HG03025 (cell line): ENCODE data around the gene UQCRC2.
"Not testable (repeated sequence)": the region's sequence is repeated elsewhere in the genome, so short reads cannot be mapped to it uniquely, and the experiment has no call there.

Source experiments
- ATAC-seq: cut with Tn5 transposase; IDR thresholded peaks from one replicate; pipeline ENCODE4 v1.9.1; 2021; ENCODE audit warnings: mild to moderate bottlenecking, moderate library complexity; ENCODE audit not compliant: unreplicated experiment, low FRiP score

The UQCRC2 gene

GRCh38 chr16:21980032-21980431, 26.9 kb downstream of the UQCRC2 start:
- no peak for ATAC-seq

- ATAC-seq: no peak
Measured at GRCh38 chr16:21982108-21982507, 28.9 kb downstream of the UQCRC2 start.

GRCh38 chr16:21984062-21984461, 30.9 kb downstream of the UQCRC2 start:
- no peak for ATAC-seq

DNA sequence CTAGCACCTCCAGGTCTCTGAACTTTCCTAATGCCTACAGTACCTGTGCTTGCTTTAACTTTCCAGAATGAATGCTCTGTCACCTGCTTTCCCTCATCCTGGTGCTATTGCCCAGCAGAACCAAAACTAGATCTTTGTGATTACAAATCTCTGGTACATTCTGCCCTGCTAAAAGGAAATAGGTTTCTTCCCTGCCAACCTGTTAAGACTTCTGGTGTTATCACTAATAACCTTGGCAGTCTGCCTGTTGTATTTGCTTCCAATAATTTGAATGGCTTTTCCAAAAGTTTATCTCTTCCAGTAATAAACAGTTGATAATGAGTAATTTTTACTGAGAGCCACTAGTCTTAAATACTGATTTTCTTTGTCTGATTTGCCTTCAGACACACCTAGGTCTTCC, 32.4 kb downstream of the UQCRC2 start:
- ATAC-seq: no peak

DNA sequence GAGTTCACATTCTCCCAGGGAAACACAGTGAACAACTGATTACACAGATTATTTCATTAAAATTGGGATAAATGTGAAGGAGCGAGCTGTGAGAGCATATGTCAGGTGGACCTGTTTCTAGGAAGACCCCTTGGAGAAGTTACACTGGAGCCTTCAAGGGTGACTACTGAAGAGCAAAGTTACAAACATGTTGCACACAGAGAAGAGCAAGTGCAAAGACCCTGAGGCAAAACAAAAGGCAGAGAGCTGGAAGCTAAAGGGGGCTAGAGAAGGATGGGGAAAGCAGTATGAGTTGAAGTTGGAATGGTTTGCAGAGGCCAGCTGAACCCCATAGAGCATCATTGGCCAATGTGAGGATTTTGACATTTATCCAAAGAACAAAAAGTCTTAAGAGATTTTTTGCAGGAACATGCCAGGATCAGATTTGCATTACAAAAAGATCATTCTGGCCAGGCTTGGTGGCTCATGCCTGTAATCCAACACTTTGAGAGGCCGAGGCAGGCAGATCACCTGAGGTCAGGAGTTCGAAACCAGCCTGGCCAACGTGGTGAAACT, 33.6 kb downstream of the UQCRC2 start:
- no peak for ATAC-seq

- ATAC-seq: no peak
Measured at GRCh38 chr16:21987498-21987897, 34.3 kb downstream of the UQCRC2 start.

DNA sequence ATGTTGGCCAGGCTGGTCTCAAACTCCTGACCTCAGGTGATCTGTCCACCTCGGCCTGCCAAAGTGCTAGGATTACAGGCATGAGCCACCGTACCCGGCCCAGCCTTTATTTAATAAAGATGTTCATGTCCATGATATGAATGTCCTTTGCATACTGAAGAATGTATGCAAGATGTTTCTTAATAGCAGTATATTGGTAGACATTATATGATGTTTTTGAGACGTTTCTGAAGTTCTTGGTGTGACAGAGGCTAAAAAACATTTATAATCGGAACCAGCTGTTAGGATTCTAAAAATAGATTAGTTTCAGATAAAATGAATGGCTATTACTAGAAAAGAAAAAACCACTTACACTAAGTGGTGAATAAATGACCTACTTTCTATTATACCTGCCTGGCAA, 36.0 kb downstream of the UQCRC2 start:
- no peak for ATAC-seq

DNA sequence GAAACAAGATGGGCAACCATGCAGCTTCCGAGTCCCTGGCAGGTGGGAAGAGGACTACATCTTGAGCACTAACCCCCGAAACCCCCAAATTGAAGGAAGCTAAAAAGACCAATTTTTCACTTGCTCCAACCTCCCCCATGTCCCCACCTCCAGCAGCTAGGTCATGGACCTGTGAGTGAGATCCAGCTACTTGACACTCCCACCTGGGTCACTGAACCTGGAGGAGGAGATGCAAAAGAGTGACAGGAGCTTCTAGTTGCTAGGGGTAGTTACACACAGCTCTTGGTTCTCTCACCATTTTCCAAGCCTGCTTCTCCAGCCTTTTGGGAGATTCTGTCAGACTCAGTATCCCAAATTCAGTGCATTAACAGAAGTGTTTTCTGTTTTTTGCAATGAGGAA, 36.6 kb downstream of the UQCRC2 start:
- no peak for ATAC-seq

GRCh38 chr16:21990381-21990944, 37.3 kb downstream of the UQCRC2 start:
- no peak for ATAC-seq

- no peak for ATAC-seq
Measured at GRCh38 chr16:21991621-21992020, 38.5 kb downstream of the UQCRC2 start.

GRCh38 chr16:21994856-21995465, 41.8 kb downstream of the UQCRC2 start:
- no peak for ATAC-seq

DNA sequence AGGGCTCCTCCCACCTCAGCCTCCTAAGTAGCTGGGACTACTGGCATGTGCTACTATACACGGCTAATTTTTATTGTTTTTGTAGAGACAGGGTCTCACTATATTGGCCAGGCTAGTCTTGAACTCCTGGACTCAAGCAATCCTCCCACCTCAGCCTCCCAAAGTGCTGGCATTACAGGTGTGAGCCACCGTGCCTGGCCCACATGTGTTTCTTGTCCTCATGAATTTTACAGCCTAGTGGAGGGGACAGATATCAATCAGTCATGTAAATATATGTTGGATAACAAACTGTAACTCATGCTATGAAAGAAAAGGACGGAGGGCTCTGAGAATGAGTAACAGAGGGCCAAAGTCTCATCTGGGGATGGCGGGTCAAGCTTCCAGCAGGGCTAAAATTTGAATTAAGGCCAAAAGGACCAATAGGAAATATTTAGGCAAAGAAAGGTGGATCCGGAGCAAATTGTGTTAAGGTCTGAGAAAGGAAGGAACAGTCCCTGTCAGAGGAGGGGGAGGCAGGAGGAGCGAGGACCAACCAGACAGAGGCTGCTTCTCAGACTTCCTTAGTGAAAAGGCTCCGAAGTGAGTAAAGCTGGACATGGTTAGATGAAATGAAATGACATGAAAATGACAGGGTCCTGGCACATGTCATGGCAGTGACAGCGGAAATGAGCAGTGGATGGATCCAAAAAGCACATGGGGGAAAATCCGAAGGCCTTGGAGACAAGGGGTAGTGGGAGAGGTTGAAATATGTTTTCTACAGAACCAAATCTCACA, 43.9 kb downstream of the UQCRC2 start:
- ATAC-seq: no peak

- ATAC-seq: no peak
Measured at GRCh38 chr16:21997697-21998480, 44.7 kb downstream of the UQCRC2 start.

- ATAC-seq: no peak
Measured at GRCh38 chr16:22001591-22001990, 48.4 kb downstream of the UQCRC2 start.

GRCh38 chr16:22002047-22002446, 48.9 kb downstream of the UQCRC2 start:
- not testable (repeated sequence) for ATAC-seq

DNA sequence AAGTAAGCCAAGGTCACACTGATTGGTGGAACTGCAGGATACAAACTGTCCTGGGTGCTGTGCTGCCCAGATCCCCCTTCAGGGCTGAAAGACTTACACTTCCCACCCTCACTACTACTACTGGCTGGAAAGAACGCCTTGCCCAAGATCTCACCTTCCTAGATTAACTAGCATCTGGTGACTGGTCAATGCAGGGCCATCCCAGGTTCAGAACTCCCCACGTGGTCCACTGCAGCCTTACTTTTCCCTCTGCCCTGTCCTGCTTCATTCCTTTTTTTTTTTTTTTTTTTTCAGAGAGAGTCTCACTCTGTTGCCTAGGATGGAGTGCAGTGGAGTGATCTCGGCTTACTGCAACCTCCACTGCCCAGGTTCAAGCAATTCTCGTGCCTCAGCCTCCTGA, 50.0 kb downstream of the UQCRC2 start:
- ATAC-seq: no peak

DNA sequence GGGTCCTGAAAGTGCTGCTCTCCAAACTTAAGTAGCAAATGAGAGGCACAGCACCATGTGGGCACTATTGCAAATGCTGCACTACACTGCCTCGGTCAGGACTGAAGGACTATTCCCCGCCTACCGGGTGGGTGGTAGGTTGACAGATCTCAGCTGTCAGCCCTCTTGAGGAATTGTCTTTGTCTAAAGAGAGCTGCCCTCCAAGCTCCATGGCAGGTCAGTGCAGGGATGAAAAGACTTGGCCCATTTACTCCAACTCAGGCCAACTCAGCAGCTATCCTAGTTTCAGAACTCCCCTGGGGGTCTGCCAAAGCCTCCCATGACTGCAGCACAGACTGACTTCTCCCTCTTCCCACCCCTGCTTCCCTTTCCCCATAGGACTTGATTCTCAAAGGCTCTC, 51.2 kb downstream of the UQCRC2 start:
- no peak for ATAC-seq

- ATAC-seq: no peak
Measured at GRCh38 chr16:22005746-22006145, 52.6 kb downstream of the UQCRC2 start.

GRCh38 chr16:22006636-22007035, 53.5 kb downstream of the UQCRC2 start:
- ATAC-seq: no peak

- ATAC-seq: no peak
Measured at GRCh38 chr16:22007159-22007508, 54.0 kb downstream of the UQCRC2 start.
